ENCODE measurements around the gene FAM200A.
A peak's percentile ranks its signal among the peaks of the same experiment; 100 is the strongest.
"Not testable (repeated sequence)": the region's sequence is repeated elsewhere in the genome, so short reads cannot be mapped to it uniquely, and the experiment has no call there.

The FAM200A gene

GRCh38 chr7:99543081-99543671 lies 8.7 kb downstream of the FAM200A start:
- ATAC-seq = no peak
- Mint-ChIP-seq H3K27me3 (no peaks in the 10 kb centered on the region), H3K9me3 (peaks cover 8% of the 10 kb centered on the region), H3K27ac (no peak overlapping the region), H3K4me3 (no peak overlapping the region), H3K36me3 (peaks cover 44% of the 10 kb centered on the region), H3K4me1 (no peaks in the 10 kb centered on the region)

- Mint-ChIP-seq H3K4me1 (no peaks in the 10 kb centered on the region), H3K27me3 (no peaks in the 10 kb centered on the region), H3K36me3 (peaks cover 30% of the 10 kb centered on the region), H3K27ac (no peak overlapping the region), H3K4me3 (no peak overlapping the region), H3K9me3 (peaks cover 12% of the 10 kb centered on the region)
- ATAC-seq = no peak
Measured at GRCh38 chr7:99541212-99541611, 10.7 kb downstream of the FAM200A start.

- Mint-ChIP-seq H3K4me1 (no peaks in the 10 kb centered on the region), H3K36me3 (peaks cover 30% of the 10 kb centered on the region), H3K9me3 (peaks cover 16% of the 10 kb centered on the region), H3K27ac (no peak overlapping the region), H3K27me3 (no peaks in the 10 kb centered on the region), H3K4me3 (no peak overlapping the region)
- ATAC-seq = no peak
Measured at GRCh38 chr7:99540542-99540941, 11.4 kb downstream of the FAM200A start.

DNA sequence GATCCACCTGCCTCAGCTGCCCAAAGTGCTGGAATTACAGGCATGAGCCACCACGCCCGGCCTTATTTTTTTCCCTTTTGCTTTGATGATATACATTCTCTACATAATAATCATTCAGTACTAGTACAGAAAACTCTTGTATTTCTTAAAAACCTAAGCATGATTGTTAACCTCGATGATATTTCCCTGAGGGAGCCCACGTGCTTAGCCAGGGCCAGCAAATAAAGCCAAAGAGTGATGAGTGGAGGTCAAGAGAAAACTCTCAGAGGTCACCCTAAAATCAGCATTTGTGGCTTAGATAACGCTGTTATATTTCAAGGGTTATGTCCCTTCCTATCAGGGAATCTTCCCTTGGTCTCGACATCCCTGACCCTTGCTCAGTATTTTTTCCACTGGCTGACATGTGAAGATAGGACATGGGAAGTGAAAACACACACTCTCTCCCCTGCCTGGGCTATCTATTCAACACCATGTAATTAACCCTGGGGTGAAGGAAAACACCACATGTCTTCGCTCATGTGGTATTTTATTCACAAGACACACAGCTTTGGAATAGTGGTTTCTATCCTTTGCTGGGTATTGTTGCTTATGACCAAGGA lies 12.6 kb downstream of the FAM200A start:
- no peak for ATAC-seq
- Mint-ChIP-seq H3K27ac (no peak overlapping the region), H3K36me3 (peaks cover 24% of the 10 kb centered on the region), H3K27me3 (no peaks in the 10 kb centered on the region), H3K4me1 (no peaks in the 10 kb centered on the region), H3K4me3 (no peak overlapping the region), H3K9me3 (peaks cover 16% of the 10 kb centered on the region)

- no peak overlapping the region for H3K4me3 Mint-ChIP-seq
- peaks cover 25% of the 10 kb centered on the region for H3K9me3 Mint-ChIP-seq
- no peaks in the 10 kb centered on the region for H3K4me1 Mint-ChIP-seq
- ATAC-seq = no peak
- peaks cover 40% of the 10 kb centered on the region for H3K36me3 Mint-ChIP-seq
- no peaks in the 10 kb centered on the region for H3K27me3 Mint-ChIP-seq
- no peak overlapping the region for H3K27ac Mint-ChIP-seq
Measured at GRCh38 chr7:99535667-99536066, 16.2 kb downstream of the FAM200A start.

DNA sequence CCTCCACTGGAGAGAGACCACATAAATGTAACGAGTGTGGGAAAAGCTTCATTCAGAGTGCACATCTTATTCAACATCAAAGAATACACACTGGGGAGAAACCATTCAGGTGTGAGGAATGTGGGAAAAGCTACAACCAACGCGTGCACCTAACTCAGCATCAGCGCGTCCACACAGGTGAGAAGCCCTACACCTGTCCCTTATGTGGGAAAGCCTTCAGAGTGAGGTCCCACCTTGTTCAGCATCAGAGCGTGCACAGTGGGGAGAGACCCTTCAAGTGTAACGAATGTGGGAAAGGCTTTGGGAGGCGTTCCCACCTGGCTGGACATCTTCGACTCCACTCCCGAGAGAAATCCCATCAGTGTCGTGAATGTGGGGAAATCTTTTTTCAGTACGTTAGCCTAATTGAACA lies 20.6 kb downstream of the FAM200A start:
- Mint-ChIP-seq H3K27ac (no peak overlapping the region), H3K27me3 (no peaks in the 10 kb centered on the region), H3K4me3 (no peak overlapping the region), H3K36me3 (peaks cover 78% of the 10 kb centered on the region), H3K9me3 (peaks cover 32% of the 10 kb centered on the region), H3K4me1 (no peaks in the 10 kb centered on the region)
- ATAC-seq = no peak

GRCh38 chr7:99525713-99526440 lies 26.0 kb downstream of the FAM200A start:
- H3K9me3 Mint-ChIP-seq = peaks cover 13% of the 10 kb centered on the region
- H3K4me3 Mint-ChIP-seq = no peak overlapping the region
- ATAC-seq = no peak
- no peak overlapping the region for H3K27ac Mint-ChIP-seq
- peaks cover 4% of the 10 kb centered on the region for H3K4me1 Mint-ChIP-seq
- no peaks in the 10 kb centered on the region for H3K27me3 Mint-ChIP-seq
- H3K36me3 Mint-ChIP-seq = peaks cover 75% of the 10 kb centered on the region

DNA sequence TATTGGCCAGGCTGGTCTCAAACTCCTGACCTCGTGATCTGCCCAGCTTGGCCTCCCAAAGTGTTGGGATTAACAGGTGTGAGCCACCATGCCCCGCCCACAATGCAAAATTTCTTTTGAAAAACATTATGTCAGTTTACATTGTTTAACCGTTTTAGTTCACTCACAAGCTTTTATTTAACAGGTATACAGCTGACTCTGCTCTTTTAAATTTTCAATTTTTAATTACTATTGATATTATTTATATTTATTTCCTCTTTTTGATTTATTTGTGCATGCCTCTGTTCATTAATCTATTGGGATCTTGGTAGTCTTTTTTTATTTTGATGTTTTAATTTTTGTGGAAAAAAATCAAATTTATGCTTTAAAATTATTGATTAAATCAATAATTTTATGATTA lies 30.5 kb downstream of the FAM200A start:
- no peak overlapping the region for H3K4me3 Mint-ChIP-seq
- peaks cover 6% of the 10 kb centered on the region for H3K4me1 Mint-ChIP-seq
- no peaks in the 10 kb centered on the region for H3K9me3 Mint-ChIP-seq
- peaks cover 53% of the 10 kb centered on the region for H3K36me3 Mint-ChIP-seq
- ATAC-seq = no peak
- H3K27ac Mint-ChIP-seq = no peak overlapping the region
- no peaks in the 10 kb centered on the region for H3K27me3 Mint-ChIP-seq

DNA sequence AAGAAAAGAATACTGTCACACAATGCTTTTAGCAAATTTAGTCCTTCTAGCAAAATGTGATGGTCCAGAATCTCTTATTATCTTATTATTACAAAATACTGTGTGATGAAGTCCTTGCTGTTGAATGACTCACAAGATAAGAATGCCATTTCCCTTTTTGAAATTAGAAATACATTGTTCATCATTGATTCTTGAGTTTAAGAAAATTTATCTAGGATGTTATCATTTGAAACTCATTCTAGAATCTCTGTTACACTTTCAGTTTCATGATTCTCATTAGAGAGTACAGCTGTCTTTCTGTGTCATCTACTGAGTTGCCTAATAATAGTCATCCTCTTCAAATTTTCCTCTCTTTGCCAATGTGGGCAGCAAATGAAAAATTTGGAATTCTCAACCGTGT lies 37.9 kb downstream of the FAM200A start:
- H3K4me3 Mint-ChIP-seq = no peak overlapping the region
- ATAC-seq = no peak
- no peaks in the 10 kb centered on the region for H3K27me3 Mint-ChIP-seq
- H3K9me3 Mint-ChIP-seq = no peaks in the 10 kb centered on the region
- peaks cover 37% of the 10 kb centered on the region for H3K36me3 Mint-ChIP-seq
- peaks cover 21% of the 10 kb centered on the region for H3K4me1 Mint-ChIP-seq
- no peak overlapping the region for H3K27ac Mint-ChIP-seq

GRCh38 chr7:99505324-99505662 lies 46.6 kb downstream of the FAM200A start:
- peak overlapping the region; percentile 93 for H3K27ac Mint-ChIP-seq
- H3K4me1 Mint-ChIP-seq = peaks cover 33% of the 10 kb centered on the region
- peak; percentile 3 for ATAC-seq
- H3K27me3 Mint-ChIP-seq = no peaks in the 10 kb centered on the region
- H3K4me3 Mint-ChIP-seq = peak overlapping the region; percentile 92
- H3K9me3 Mint-ChIP-seq = no peaks in the 10 kb centered on the region
- H3K36me3 Mint-ChIP-seq = peaks cover 5% of the 10 kb centered on the region

GRCh38 chr7:99504603-99505323 lies 47.2 kb downstream of the FAM200A start, which contains the start of gene ZKSCAN5:
ZKSCAN5 (plus strand) TSS chr7:99504662; CDS start chr7:99506045, 1,383 bp downstream.
- peak within 1 kb of the TSS; percentile 92 for H3K4me3 Mint-ChIP-seq
- H3K27ac Mint-ChIP-seq = peak within 1 kb of the TSS; percentile 93
- H3K27me3 Mint-ChIP-seq = no peaks in the 10 kb centered on the region
- ATAC-seq = peak; percentile 94
- H3K4me1 Mint-ChIP-seq = peaks cover 31% of the 10 kb centered on the region
- peaks cover 5% of the 10 kb centered on the region for H3K36me3 Mint-ChIP-seq
- no peaks in the 10 kb centered on the region for H3K9me3 Mint-ChIP-seq

DNA sequence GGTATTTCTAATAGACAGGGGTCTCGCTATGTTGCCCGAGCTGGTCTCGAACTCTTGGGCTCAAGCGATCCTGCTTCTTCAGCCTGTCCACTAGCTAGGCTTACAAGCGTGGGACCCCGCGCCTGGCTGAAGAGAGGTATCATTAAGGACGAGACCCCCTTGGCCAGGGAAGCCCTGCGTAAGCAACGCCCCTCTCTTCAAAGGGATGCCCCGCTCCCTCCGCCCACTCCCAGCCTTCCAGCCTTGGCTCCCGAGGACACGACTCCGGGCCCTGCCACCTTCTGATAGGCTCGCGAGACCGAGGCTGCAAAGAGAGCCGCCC lies 47.7 kb downstream of the FAM200A start:
- Mint-ChIP-seq H3K4me1 (peaks cover 28% of the 10 kb centered on the region), H3K4me3 (peak overlapping the region; percentile 92), H3K36me3 (peaks cover 5% of the 10 kb centered on the region), H3K9me3 (no peaks in the 10 kb centered on the region), H3K27me3 (no peaks in the 10 kb centered on the region), H3K27ac (peak overlapping the region; percentile 93)
- ATAC-seq = no peak

DNA sequence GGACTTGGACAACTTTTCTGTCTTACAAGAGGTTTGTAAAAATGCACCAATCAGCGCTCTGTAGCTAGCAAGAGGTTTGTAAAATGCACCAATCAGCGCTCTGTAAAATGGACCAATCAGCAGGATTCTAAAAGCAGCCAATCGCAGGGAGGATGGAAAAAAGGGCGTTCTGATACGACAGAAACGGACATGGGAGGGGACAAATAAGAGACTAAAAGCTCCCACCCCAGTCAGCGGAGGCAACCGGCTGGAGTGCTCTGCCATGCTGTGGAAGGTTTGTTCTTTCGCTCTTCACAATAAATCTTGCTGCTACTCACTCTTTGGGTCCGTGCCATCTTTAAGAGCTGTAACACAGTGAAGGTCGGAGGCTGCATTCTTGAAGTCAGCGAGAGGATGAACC lies 50.7 kb downstream of the FAM200A start:
- H3K4me3 Mint-ChIP-seq, ATAC-seq, H3K27me3 Mint-ChIP-seq, H3K9me3 Mint-ChIP-seq: not testable (repeated sequence)
- Mint-ChIP-seq H3K27ac (peak overlapping the region; percentile 95), H3K4me1 (peaks cover 34% of the 10 kb centered on the region), H3K36me3 (peaks cover 13% of the 10 kb centered on the region)

GRCh38 chr7:99500637-99501009 lies 51.3 kb downstream of the FAM200A start:
- Mint-ChIP-seq H3K4me3 (peak overlapping the region; percentile 96), H3K27me3 (no peaks in the 10 kb centered on the region), H3K9me3 (no peaks in the 10 kb centered on the region), H3K4me1 (peaks cover 28% of the 10 kb centered on the region), H3K27ac (peak overlapping the region; percentile 95), H3K36me3 (peaks cover 17% of the 10 kb centered on the region)
- no peak for ATAC-seq

- Mint-ChIP-seq H3K4me1 (peaks cover 26% of the 10 kb centered on the region), H3K36me3 (peaks cover 22% of the 10 kb centered on the region), H3K4me3 (peak within 1 kb of the TSS; percentile 96), H3K9me3 (no peaks in the 10 kb centered on the region), H3K27ac (peak within 1 kb of the TSS; percentile 95), H3K27me3 (no peaks in the 10 kb centered on the region)
- peak; percentile 68 for ATAC-seq
Measured at GRCh38 chr7:99499721-99500636, 51.9 kb downstream of the FAM200A start, which contains the start of gene ZNF394. ZNF394 (minus strand) TSS chr7:99500281; CDS start chr7:99500093, 188 bp downstream.
